GM21447 (cell line): ENCODE data around the gene KDM1B.
A peak's percentile ranks its signal among the peaks of the same experiment; 100 is the strongest.
"Not testable (repeated sequence)": the region's sequence is repeated elsewhere in the genome, so short reads cannot be mapped to it uniquely, and the experiment has no call there.

Source experiments
- ATAC-seq: cut with Tn5 transposase; IDR thresholded peaks from one replicate; pipeline ENCODE4 v1.9.1; 2021; ENCODE audit not compliant: unreplicated experiment

Gene KDM1B

DNA sequence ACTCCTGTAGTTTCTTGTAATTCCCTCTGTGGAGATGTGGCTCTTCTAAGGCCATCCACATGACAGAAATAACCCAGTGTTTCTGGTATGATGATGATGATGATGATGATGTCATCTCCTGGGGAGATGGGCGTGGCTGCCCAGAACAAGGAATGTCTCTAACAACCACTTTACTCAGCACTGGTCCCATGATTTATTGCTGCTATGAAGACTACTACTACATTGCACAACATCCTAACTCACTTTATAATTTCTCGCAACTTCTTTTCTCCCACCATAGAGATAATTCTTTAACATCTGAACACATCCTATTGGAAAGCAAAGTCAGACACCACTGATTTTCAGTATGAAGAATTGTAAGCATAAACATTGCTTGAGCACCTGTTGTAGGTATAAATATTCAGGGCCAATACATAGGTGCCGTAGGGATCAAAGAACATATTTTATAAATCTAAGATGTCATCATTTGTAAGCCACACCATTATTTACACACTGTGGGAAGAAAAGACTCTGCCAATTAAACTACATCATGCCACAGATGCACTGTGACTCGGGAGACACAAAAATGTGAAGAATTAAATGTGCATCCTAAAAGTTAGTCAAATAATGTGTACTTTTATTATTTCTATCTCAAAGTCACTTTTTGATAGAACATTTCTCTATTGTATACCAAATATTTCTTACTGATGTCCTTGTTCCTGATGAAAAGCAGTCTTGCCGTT, 6.8 kb upstream of the KDM1B start:
- no peak for ATAC-seq

GRCh38 chr6:18151391-18151790, 3.8 kb upstream of the KDM1B start:
- ATAC-seq: not testable (repeated sequence)

DNA sequence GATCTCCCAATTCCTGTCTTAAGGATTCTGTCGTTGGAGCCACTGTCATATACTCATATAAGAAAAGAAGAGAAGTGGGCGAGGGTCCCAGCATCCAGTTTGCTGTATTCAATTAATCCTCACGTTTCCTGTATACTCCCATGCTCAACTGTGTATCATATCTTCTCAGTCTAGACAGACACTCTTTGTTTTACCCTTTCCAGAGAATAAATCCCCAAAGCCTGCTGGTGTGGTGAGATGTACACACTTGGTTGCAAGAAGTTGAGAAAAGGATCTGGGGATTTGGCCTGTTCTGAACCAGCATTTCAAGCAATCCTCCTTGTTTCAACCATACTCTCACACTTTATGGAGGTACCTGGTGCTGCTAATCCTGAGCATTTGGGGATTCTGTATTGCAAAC, 3.4 kb upstream of the KDM1B start:
- no peak for ATAC-seq

DNA sequence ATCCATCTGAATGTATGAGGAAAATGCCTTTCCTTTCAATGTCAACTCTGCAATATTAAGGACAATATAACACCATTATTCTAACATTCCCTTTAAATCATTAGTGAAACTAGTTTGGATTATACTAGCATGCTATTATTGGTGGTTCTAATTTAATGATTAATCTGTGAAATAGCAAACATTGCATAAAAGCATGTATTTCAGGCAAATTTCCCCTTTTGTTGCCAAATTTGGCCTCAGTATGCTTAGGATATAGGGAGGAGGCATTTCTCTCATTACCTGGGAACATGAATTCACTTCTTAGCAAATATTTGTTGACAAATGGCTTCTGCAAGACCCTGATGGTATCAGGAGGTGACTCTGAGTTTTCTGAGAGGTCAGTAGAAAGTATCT, 1.9 kb upstream of the KDM1B start:
- no peak for ATAC-seq

DNA sequence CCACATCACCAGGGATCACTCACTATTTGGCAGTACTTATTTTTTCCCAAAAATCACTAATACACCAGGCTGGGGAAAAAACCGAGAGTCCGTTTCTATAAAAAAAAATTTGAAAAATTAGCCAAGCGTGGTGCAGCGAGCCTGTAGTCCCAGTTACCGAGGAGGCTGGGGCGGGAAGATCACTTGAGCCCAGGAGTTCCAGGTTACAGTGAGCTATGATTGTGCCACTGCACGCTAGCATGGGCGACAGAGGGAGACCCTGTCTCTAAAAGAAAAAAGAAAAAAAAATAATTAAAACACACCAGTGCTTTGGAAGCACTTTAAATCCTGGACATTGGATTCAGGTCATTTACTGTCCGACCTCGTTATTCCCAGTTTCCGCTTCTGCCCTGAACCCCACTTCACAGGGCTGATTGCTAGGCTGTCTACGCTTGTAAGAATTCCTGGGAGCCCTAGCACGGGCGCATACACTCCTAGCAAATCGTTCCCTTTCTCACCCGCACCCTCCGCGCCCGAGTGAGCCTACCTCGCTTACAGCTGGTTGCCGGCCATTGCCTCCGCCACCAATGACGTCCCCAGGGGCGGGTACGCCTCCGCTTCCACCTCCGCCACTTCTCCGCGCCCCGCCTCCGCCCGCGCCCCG, 594 bp upstream of the KDM1B start, which contains the start of gene TPMT:
Gene TPMT, minus strand, starts transcription at position 571 of the 643 bp plus-strand sequence. CDS start 5,950 bp downstream, outside the sequence.
- ATAC-seq: peak; percentile 54

DNA sequence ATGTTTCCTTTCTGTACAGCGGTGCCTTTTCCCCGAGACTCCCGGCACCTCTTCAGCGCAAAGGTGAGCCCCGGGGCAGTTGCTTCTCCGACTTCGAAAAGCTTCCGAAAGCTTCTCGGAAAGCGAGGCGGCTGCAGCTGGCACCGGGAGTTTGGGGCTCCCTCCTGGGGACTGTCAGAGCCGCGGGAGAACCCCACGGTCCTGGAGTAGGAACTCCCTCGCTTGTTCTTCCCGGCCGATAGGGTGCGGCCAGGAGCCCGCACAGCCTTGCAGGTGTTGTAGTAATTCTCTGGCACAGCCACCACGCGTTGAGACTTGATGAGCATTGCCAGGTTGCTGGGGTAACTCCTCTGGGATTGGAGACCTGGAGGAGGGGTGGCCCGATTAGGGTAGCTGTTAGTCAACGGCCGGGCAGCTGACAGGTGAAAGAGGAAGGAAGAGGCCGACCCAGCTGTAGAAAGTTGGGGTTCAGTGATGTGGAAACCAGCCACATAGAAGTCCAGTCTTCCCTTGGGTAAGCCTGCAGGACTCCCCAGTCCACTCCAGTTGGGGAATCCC, 721 bp downstream of the KDM1B start:
- ATAC-seq: peak; percentile 45

DNA sequence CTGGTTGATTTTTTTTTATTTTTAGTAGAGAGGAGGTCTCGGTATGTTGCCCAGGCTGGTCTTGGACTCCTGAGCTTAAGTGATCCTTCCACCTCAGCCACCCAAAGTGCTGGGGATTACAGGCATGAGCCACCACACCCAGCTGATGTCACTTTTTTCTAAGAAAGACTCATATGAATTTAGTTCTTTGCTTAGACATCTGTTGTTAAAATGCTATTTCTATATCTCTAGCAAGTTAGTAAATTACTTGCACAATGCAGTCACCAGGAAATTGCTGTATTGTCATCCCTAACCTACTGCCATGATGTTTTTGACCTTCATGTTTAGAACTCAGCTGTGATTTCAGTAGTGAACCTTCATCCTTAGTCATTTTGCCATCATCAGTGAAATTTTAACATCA, 5.7 kb downstream of the KDM1B start:
- ATAC-seq: no peak

DNA sequence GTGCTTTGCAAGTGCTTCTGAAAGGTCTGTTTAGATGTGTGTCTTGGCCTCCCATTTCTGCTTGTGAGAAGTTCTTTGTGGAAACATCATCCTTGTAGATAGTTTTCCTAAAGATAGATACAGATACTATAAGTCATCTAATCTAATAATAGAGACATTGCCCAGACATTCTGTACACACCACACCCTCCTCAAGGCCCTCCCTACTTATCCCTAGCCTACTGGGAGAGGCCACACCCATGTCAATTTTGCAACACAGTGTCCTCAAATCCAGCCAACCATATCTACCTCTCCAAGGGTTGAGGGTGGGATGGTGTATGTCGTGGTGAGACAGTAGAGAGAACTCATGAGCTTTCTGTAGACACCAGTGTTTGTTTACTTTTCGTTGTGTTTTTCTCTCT, 6.2 kb downstream of the KDM1B start:
- no peak for ATAC-seq

DNA sequence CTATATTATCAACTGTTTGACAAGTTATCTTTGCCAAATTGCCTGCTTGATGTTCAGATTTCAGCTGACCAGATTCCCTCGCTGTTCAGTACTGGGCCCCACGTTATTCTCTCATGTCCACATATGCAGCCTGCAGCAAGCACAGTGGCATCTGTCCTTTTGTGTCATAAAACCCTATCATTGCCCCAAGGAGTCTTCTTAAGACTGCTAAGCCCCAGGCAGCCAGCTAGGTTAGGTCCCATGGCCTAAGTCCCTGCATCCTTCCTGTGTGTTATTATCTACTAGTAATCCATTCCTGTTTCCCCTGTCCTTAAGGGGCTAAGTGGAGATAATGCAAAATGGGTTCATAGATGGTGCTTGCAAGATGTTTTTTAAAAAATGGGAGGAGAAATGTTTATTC, 7.2 kb downstream of the KDM1B start:
- ATAC-seq: no peak

- ATAC-seq: no peak
Observed at GRCh38 chr6:18165751-18166150, 10.5 kb downstream of the KDM1B start.

GRCh38 chr6:18166312-18167036, 11.3 kb downstream of the KDM1B start:
- no peak for ATAC-seq

- ATAC-seq: no peak
Observed at GRCh38 chr6:18168264-18168663, 13.0 kb downstream of the KDM1B start.

GRCh38 chr6:18171871-18172270, 16.6 kb downstream of the KDM1B start:
- ATAC-seq: no peak

- ATAC-seq: not testable (repeated sequence)
Observed at GRCh38 chr6:18176198-18176597, 21.0 kb downstream of the KDM1B start.

DNA sequence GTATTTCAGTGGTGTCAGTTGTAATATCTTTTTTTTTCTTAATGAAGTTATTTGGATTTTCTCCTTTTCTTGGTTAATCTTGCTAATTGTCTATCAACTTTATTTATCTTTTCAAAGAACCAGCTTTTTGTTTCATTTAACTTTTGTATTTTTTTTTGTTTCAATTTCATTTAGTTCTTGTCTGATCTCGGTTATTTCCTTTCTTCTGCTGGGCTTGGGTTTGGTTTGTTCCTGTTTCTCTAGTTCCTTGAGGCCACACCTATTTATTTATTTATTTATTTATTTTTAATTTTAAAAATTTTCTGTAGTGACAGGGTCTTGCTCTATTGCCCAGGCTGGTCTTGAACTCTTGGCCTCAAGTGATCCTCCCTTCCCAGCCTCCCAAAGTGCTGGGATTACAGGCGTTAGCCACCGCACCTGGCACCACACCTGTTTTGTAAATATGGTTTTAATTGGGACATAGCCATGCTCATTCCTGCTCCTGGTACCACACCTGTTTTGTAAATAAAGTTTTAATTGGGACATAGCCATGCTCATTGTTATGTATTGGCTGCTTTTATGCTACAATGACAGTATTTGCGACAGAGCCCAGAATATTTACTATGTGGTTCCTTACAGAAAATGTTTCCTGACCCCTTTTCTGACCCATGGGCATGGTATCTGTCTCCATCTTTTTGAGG, 22.2 kb downstream of the KDM1B start:
- ATAC-seq: no peak

DNA sequence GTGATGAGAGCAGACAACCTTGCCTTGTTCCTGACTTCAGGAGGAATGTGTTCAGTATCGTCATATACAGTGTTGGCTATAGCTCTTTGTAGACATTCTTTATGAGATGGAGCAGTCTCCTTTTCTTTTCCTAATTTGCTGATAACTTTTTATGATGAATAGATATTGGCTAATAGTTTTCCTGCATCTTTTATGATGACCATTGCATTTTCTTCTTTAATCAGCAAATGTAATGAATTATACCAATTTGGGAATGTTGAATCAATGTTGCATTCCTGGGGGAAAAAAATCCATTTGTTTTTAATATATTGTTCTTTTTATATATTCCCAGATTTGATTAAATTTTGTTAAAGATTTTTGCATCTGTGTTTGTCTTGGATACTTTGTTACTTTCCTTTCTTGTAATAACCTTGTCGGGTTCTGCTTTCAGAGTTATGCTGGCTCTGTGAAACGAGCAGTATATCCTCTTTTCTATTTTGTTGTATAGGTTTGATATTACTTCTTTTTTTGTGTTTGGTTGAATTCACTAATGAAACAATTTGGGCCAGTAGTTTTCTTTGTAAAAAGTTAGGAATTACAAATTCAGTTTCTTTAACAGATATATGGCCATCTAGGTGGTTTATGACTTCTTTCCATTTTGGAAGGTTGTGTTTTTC, 23.9 kb downstream of the KDM1B start:
- no peak for ATAC-seq

DNA sequence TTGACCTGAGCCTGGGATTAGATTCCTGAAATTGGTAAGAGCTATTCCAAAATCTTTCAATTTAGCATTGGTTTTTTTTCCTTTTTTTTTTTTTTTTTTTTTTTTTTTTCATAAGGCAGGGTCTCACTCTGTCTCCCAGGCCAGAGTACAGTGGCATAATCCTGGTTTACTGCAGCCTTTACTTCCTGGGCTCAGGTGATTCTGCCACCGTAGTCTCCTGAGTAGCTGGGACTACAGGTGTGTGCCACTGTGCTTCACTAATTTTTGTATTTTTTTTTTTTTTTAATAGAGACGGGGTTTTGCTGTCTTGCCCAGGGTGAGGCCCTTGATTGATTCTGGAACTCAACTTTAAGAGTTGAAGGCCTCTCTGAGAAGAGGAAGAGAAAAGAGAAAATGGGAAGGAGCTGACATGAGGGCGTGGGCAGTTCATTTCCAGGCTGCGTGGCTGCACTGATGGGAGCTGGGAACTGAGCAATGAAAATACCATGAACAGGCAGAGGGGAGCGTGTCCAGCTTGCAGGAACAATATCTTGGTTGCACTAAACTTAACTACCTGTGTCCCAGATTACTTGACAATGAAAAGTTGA, 24.6 kb downstream of the KDM1B start:
- ATAC-seq: no peak

- ATAC-seq: no peak
Observed at GRCh38 chr6:18182568-18182967, 27.3 kb downstream of the KDM1B start.

GRCh38 chr6:18183766-18184165, 28.5 kb downstream of the KDM1B start:
- no peak for ATAC-seq

DNA sequence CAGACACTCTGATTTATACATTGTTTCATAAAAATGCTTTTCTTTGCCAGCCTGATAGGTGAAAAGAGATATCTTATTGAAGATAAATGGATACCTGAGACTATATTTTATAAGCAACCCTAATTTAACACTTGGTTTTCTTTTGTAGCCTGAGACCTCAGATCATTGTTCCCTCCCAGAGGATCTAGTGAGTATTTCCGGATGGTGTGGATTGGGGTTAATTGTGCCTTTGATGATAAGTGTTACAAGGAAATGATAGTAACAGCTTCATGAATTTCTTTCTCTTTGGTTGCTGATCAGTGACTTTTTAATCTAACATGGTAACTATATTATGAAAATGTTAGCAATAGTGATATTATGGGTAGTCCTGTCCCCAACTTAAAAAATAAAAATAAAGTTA, 30.4 kb downstream of the KDM1B start:
- ATAC-seq: no peak
